GM12874 (cell line): ENCODE results near the gene MCUB.

Experiments
- CTCF ChIP-seq: IDR thresholded peaks from 2 replicates; pipeline ENCODE4 v1.5.1; 2011; ENCODE audit warnings: low read depth, mild to moderate bottlenecking, control low read depth, low read length, moderate library complexity; ENCODE audit not compliant: insufficient read depth

The MCUB gene

GRCh38 chr4:109662771-109663170 is 102.7 kb downstream of the MCUB start:
- TF ChIP-seq CTCF = no peak

GRCh38 chr4:109665783-109666485 is 105.9 kb downstream of the MCUB start:
- TF ChIP-seq CTCF = no peak

- no peak for TF ChIP-seq CTCF
Observed at GRCh38 chr4:109671350-109671749, 111.3 kb downstream of the MCUB start.

- TF ChIP-seq CTCF = no peak
Observed at GRCh38 chr4:109672169-109672930, 112.3 kb downstream of the MCUB start.

GRCh38 chr4:109673303-109673702 is 113.3 kb downstream of the MCUB start:
- TF ChIP-seq CTCF = no peak

GRCh38 chr4:109675181-109675580 is 115.1 kb downstream of the MCUB start:
- TF ChIP-seq CTCF = no peak

- no peak for TF ChIP-seq CTCF
Observed at GRCh38 chr4:109675843-109676242, 115.8 kb downstream of the MCUB start.
